SJSA1 (cell line): Measurements from ENCODE around the gene ETV6. TPM values are rescaled to one million over a fixed set of nuclear protein-coding genes. Genes with fewer than 3 reads are reported as not detected.

Source experiments
- DNase-seq, 2 experiments: peaks; one replicate each; pipeline ENCODE4 v3.0.0-alpha.2; 2015 to 2020; ENCODE audit warnings: low spot score in 2 of 2, low read depth in 1 of 2
- H3K27ac ChIP-seq: fragments of 250-450 bp; sonication (Bioruptor Pico); 2 replicates; pipeline ENCODE4 v1.5.1; 2020; ENCODE audit warnings: mild to moderate bottlenecking, moderate library complexity
- H3K27me3 ChIP-seq: fragments of 250-450 bp; sonication (Bioruptor Pico); replicated peaks from 2 replicates; pipeline ENCODE4 v1.5.1; 2020; ENCODE audit warnings: mild to moderate bottlenecking, moderate library complexity
- H3K36me3 ChIP-seq: fragments of 250-450 bp; sonication (Bioruptor Pico); 2 replicates; pipeline ENCODE4 v1.5.1; 2020; ENCODE audit warnings: mild to moderate bottlenecking
- H3K4me1 ChIP-seq: fragments of 250-450 bp; sonication (Bioruptor Pico); replicated peaks from 2 replicates; pipeline ENCODE4 v1.6.1; 2021; ENCODE audit warnings: mild to moderate bottlenecking
- H3K4me3 ChIP-seq: fragments of 250-450 bp; sonication (Bioruptor Pico); 2 replicates; pipeline ENCODE4 v1.5.1; 2020; ENCODE audit warnings: mild to moderate bottlenecking
- H3K9me3 ChIP-seq: fragments of 250-450 bp; sonication (Bioruptor Pico); replicated peaks from 2 replicates; pipeline ENCODE4 v1.5.1; 2020; ENCODE audit warnings: mild to moderate bottlenecking
- total RNA-seq: library from RNA; depleted of rRNA; stranded (reverse); fragments of >200 nt; shearing (Covaris generic); gene quantifications from 2 replicates; pipeline ENCODE4 v1.2.3, GENCODE V29; 2014

ETV6 gene
- total RNA-seq, 1 experiment from 2014 or later = 8.0 TPM

GRCh38 chr12:11724888-11725311 lies 75.4 kb downstream of the ETV6 start:
- DNase-seq = no peak
- Histone ChIP-seq H3K36me3 (0 out of 2 replicates have a peak, but pooled peaks cover 5% of the 10 kb centered on the region), H3K9me3 (no peaks in the 10 kb centered on the region), H3K27me3 (no peaks in the 10 kb centered on the region), H3K27ac (no peak overlapping the region), H3K4me3 (no peak overlapping the region), H3K4me1 (peaks cover 31% of the 10 kb centered on the region)

- 0 out of 2 replicates have a peak, but pooled peaks cover 5% of the 10 kb centered on the region for H3K36me3 ChIP-seq
- no peaks in the 10 kb centered on the region for H3K9me3 ChIP-seq
- DNase-seq = no peak
- H3K4me3 ChIP-seq = no peak overlapping the region
- H3K27ac ChIP-seq = no peak overlapping the region
- H3K4me1 ChIP-seq = peaks cover 25% of the 10 kb centered on the region
- H3K27me3 ChIP-seq = no peaks in the 10 kb centered on the region
Observed at GRCh38 chr12:11725686-11726085, 76.2 kb downstream of the ETV6 start.

- no peaks in the 10 kb centered on the region for H3K9me3 ChIP-seq
- H3K27me3 ChIP-seq = no peaks in the 10 kb centered on the region
- peaks cover 27% of the 10 kb centered on the region for H3K4me1 ChIP-seq
- no peak for DNase-seq
- no peak overlapping the region for H3K4me3 ChIP-seq
- H3K27ac ChIP-seq = no peak overlapping the region
- no peaks in the 10 kb centered on the region for H3K36me3 ChIP-seq
Observed at GRCh38 chr12:11726659-11727058, 77.2 kb downstream of the ETV6 start.

- Histone ChIP-seq H3K27ac (no peak overlapping the region), H3K4me1 (peaks cover 32% of the 10 kb centered on the region), H3K27me3 (no peaks in the 10 kb centered on the region), H3K9me3 (no peaks in the 10 kb centered on the region), H3K4me3 (no peak overlapping the region), H3K36me3 (no peaks in the 10 kb centered on the region)
- peak; percentile 51 to 53 for DNase-seq
Observed at GRCh38 chr12:11727133-11727664, 77.7 kb downstream of the ETV6 start.

GRCh38 chr12:11728154-11728755 lies 78.8 kb downstream of the ETV6 start:
- Histone ChIP-seq H3K36me3 (no peaks in the 10 kb centered on the region), H3K4me3 (no peak overlapping the region), H3K4me1 (peaks cover 34% of the 10 kb centered on the region), H3K27ac (no peak overlapping the region), H3K27me3 (no peaks in the 10 kb centered on the region), H3K9me3 (no peaks in the 10 kb centered on the region)
- no peak for DNase-seq

- H3K27me3 ChIP-seq = no peaks in the 10 kb centered on the region
- H3K4me1 ChIP-seq = peaks cover 34% of the 10 kb centered on the region
- DNase-seq = no peak
- H3K36me3 ChIP-seq = no peaks in the 10 kb centered on the region
- H3K27ac ChIP-seq = no peak overlapping the region
- H3K4me3 ChIP-seq = no peak overlapping the region
- no peaks in the 10 kb centered on the region for H3K9me3 ChIP-seq
Observed at GRCh38 chr12:11729008-11729407, 79.5 kb downstream of the ETV6 start.

GRCh38 chr12:11729439-11730150 lies 80.1 kb downstream of the ETV6 start:
- Histone ChIP-seq H3K27ac (no peak overlapping the region), H3K4me3 (no peak overlapping the region)
- DNase-seq = no peak

GRCh38 chr12:11730299-11731041 lies 81.0 kb downstream of the ETV6 start:
- Histone ChIP-seq H3K9me3 (no peaks in the 10 kb centered on the region), H3K27ac (peak overlapping the region; percentile 62), H3K36me3 (no peaks in the 10 kb centered on the region), H3K4me3 (no peak overlapping the region), H3K27me3 (no peaks in the 10 kb centered on the region), H3K4me1 (peaks cover 34% of the 10 kb centered on the region)
- no peak for DNase-seq

More at GRCh38 chr12:11729439-11730150, 80.1 kb downstream of the ETV6 start:
- H3K27me3 ChIP-seq = no peaks in the 10 kb centered on the region
- no peaks in the 10 kb centered on the region for H3K36me3 ChIP-seq
- H3K4me1 ChIP-seq = peaks cover 34% of the 10 kb centered on the region
- no peaks in the 10 kb centered on the region for H3K9me3 ChIP-seq

GRCh38 chr12:11731042-11731357 lies 81.5 kb downstream of the ETV6 start:
- no peak overlapping the region for H3K4me3 ChIP-seq

GRCh38 chr12:11731455-11731854 lies 82.0 kb downstream of the ETV6 start:
- no peaks in the 10 kb centered on the region for H3K36me3 ChIP-seq
- peak overlapping the region; percentile 62 for H3K27ac ChIP-seq
- H3K4me3 ChIP-seq = no peak overlapping the region
- H3K27me3 ChIP-seq = no peaks in the 10 kb centered on the region
- H3K9me3 ChIP-seq = no peaks in the 10 kb centered on the region
- DNase-seq = no peak
- peaks cover 28% of the 10 kb centered on the region for H3K4me1 ChIP-seq

More at GRCh38 chr12:11731042-11731357, 81.5 kb downstream of the ETV6 start:
- no peaks in the 10 kb centered on the region for H3K27me3 ChIP-seq
- peak overlapping the region; percentile 62 for H3K27ac ChIP-seq
- peaks cover 32% of the 10 kb centered on the region for H3K4me1 ChIP-seq
- no peaks in the 10 kb centered on the region for H3K9me3 ChIP-seq
- DNase-seq = no peak
- no peaks in the 10 kb centered on the region for H3K36me3 ChIP-seq

GRCh38 chr12:11732023-11732422 lies 82.5 kb downstream of the ETV6 start:
- DNase-seq = no peak
- no peaks in the 10 kb centered on the region for H3K9me3 ChIP-seq
- peak overlapping the region; percentile 62 for H3K27ac ChIP-seq
- no peak overlapping the region for H3K4me3 ChIP-seq
- H3K36me3 ChIP-seq = no peaks in the 10 kb centered on the region
- H3K27me3 ChIP-seq = no peaks in the 10 kb centered on the region
- peaks cover 24% of the 10 kb centered on the region for H3K4me1 ChIP-seq

- Histone ChIP-seq H3K27ac (no peak overlapping the region), H3K9me3 (no peaks in the 10 kb centered on the region), H3K4me1 (peaks cover 20% of the 10 kb centered on the region), H3K4me3 (no peak overlapping the region), H3K36me3 (no peaks in the 10 kb centered on the region), H3K27me3 (no peaks in the 10 kb centered on the region)
- DNase-seq = no peak
Observed at GRCh38 chr12:11732715-11733114, 83.2 kb downstream of the ETV6 start.

- Histone ChIP-seq H3K27ac (no peak overlapping the region), H3K27me3 (no peaks in the 10 kb centered on the region), H3K4me3 (no peak overlapping the region), H3K36me3 (no peaks in the 10 kb centered on the region), H3K9me3 (no peaks in the 10 kb centered on the region), H3K4me1 (peaks cover 22% of the 10 kb centered on the region)
- no peak for DNase-seq
Observed at GRCh38 chr12:11734580-11735180, 85.2 kb downstream of the ETV6 start.
